ENCODE measurements around the gene COLQ.

GRCh38 chr3:15497964-15498363, 23.5 kb downstream of the COLQ start:
- TF ChIP-seq SIN3A (IDR thresholded peaks at IDR 0.05; ENCODE audit: low read depth): no peak
- TF ChIP-seq, protein P1, sequence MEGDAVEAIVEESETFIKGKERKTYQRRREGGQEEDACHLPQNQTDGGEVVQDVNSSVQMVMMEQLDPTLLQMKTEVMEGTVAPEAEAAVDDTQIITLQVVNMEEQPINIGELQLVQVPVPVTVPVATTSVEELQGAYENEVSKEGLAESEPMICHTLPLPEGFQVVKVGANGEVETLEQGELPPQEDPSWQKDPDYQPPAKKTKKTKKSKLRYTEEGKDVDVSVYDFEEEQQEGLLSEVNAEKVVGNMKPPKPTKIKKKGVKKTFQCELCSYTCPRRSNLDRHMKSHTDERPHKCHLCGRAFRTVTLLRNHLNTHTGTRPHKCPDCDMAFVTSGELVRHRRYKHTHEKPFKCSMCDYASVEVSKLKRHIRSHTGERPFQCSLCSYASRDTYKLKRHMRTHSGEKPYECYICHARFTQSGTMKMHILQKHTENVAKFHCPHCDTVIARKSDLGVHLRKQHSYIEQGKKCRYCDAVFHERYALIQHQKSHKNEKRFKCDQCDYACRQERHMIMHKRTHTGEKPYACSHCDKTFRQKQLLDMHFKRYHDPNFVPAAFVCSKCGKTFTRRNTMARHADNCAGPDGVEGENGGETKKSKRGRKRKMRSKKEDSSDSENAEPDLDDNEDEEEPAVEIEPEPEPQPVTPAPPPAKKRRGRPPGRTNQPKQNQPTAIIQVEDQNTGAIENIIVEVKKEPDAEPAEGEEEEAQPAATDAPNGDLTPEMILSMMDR (IDR thresholded peaks at IDR 0.05 in 2 of 3, conservative IDR thresholded peaks at IDR 0.05 in 1 of 3; ENCODE audit: borderline replicate concordance in 1 of 3, insufficient read depth in 1 of 3, low read depth in 2 of 3, low read length in 2 of 3): no peak
- TF ChIP-seq JUND (IDR thresholded peaks at IDR 0.05): no peak
- TF ChIP-seq POLR2A (IDR thresholded peaks at IDR 0.05; ENCODE audit: borderline replicate concordance, extremely low read depth, insufficient read depth, insufficient read length): no peak
- no peak for TF ChIP-seq POLR2AphosphoS5 (IDR thresholded peaks at IDR 0.05; ENCODE audit: low read depth, low read length)
- TF ChIP-seq REST (IDR thresholded peaks at IDR 0.05; ENCODE audit: low read depth): no peak
- no peak for TF ChIP-seq RAD21 (IDR thresholded peaks at IDR 0.05; ENCODE audit: low read depth)
- no peak for TF ChIP-seq EZH2 (IDR thresholded peaks at IDR 0.05)
- no peak for TF ChIP-seq MAX (IDR thresholded peaks at IDR 0.05)
- no peak for TF ChIP-seq ELF1 (IDR thresholded peaks at IDR 0.05; ENCODE audit: borderline replicate concordance, low read depth)
- no peak for TF ChIP-seq SP1 (IDR thresholded peaks at IDR 0.05; ENCODE audit: low read depth)
- no peak for TF ChIP-seq EGR1 (IDR thresholded peaks at IDR 0.05; ENCODE audit: low read depth)
- no peak for TF ChIP-seq ATF3 (IDR thresholded peaks at IDR 0.05)
- no peak for TF ChIP-seq ZBTB33 (IDR thresholded peaks at IDR 0.05; ENCODE audit: extremely low read depth, insufficient replicate concordance, low read length)
